GM19351 (cell line): ENCODE data around the gene COL18A1.

Experiments used
- ATAC-seq: cut with Tn5 transposase; IDR thresholded peaks from one replicate; pipeline ENCODE4 v1.9.1; 2021; ENCODE audit warnings: mild to moderate bottlenecking, moderate library complexity; ENCODE audit not compliant: unreplicated experiment

COL18A1 gene

GRCh38 chr21:45476582-45476981 is 71.6 kb downstream of the COL18A1 start:
- ATAC-seq = no peak

- ATAC-seq = no peak
Observed at GRCh38 chr21:45477176-45478114, 72.5 kb downstream of the COL18A1 start.

GRCh38 chr21:45478115-45478801 is 73.3 kb downstream of the COL18A1 start:
- no peak for ATAC-seq

- no peak for ATAC-seq
Observed at GRCh38 chr21:45478816-45479669, 74.1 kb downstream of the COL18A1 start.

GRCh38 chr21:45479691-45480675 is 75.0 kb downstream of the COL18A1 start:
- no peak for ATAC-seq

GRCh38 chr21:45480701-45481500 is 75.9 kb downstream of the COL18A1 start:
- ATAC-seq = no peak

GRCh38 chr21:45481566-45481965 is 76.6 kb downstream of the COL18A1 start:
- ATAC-seq = no peak

GRCh38 chr21:45481977-45482898 is 77.3 kb downstream of the COL18A1 start:
- ATAC-seq = no peak

- no peak for ATAC-seq
Observed at GRCh38 chr21:45482899-45483821, 78.2 kb downstream of the COL18A1 start.

- ATAC-seq = no peak
Observed at GRCh38 chr21:45484318-45484717, 79.4 kb downstream of the COL18A1 start.

- ATAC-seq = no peak
Observed at GRCh38 chr21:45485686-45486442, 80.9 kb downstream of the COL18A1 start.

- ATAC-seq = no peak
Observed at GRCh38 chr21:45486443-45487160, 81.6 kb downstream of the COL18A1 start.

GRCh38 chr21:45487161-45487806 is 82.3 kb downstream of the COL18A1 start:
- no peak for ATAC-seq

- ATAC-seq = no peak
Observed at GRCh38 chr21:45487891-45488600, 83.1 kb downstream of the COL18A1 start.
